SK-N-SH (cell line): ENCODE data around the gene LPP. TPM values are rescaled to one million over a fixed set of nuclear protein-coding genes. Genes with fewer than 3 reads are reported as not detected.
"Not testable (repeated sequence)": the region's sequence is repeated elsewhere in the genome, so short reads cannot be mapped to it uniquely, and the experiment has no call there.

Source experiments
- CTCF ChIA-PET: fragments of 300-600, 350-600 bp; formaldehyde crosslinking; extraction: SDS; loops from one replicate; lab custom pipeline; 2021; lab: Yijun Ruan, JAX
- POLR2A ChIA-PET: fragments of 350-600 bp; sonication (Branson Sonifier 250); formaldehyde crosslinking; extraction: SDS; loops from one replicate; lab custom pipeline; 2020; ENCODE audit warnings: antibody characterized with exemption, inconsistent platforms; lab: Yijun Ruan, JAX
- DNase-seq: peaks from one replicate; pipeline ENCODE4 v3.0.0; 2012
- H2AFZ ChIP-seq: fragments of 200-600 bp; sonication (generic); 2 replicates; pipeline ENCODE4 v1.8.1; 2016; ENCODE audit warnings: antibody characterized with exemption, mild to moderate bottlenecking, low read depth
- H3F3A ChIP-seq: fragments of 200-600 bp; sonication (generic); replicated peaks from 2 replicates; pipeline ENCODE3; 2016; ENCODE audit warnings: antibody characterized with exemption, mild to moderate bottlenecking; ENCODE audit not compliant: insufficient read depth
- H3K27ac ChIP-seq, 2 experiments: fragments of 200-500 bp in 1 of 2; fragments of 200-600 bp in 1 of 2; sonication (Bioruptor generic) in 1 of 2; sonication (generic), shearing (Covaris generic) in 1 of 2; 2 replicates each; pipeline versions ENCODE4 v1.5.1 to v1.6.1; 2014 to 2016; ENCODE audit warnings: low read depth in 2 of 2, inconsistent platforms in 1 of 2, low read length in 1 of 2, mild to moderate bottlenecking in 1 of 2, mixed read lengths in 1 of 2
- H3K27me3 ChIP-seq: fragments of 200-600 bp; sonication (generic), shearing (Covaris generic); 2 replicates; pipeline ENCODE4 v1.6.1; 2016; ENCODE audit warnings: mixed run types; ENCODE audit not compliant: insufficient read depth
- H3K36me3 ChIP-seq, 2 experiments: fragments of 200-500 bp in 1 of 2; fragments of 200-600 bp in 1 of 2; sonication (Bioruptor generic) in 1 of 2; sonication (generic) in 1 of 2; replicated peaks in 1 of 2; 2 replicates each; pipeline versions ENCODE3 to v1.5.1; 2014 to 2016; ENCODE audit warnings: low read length in 1 of 2, mild to moderate bottlenecking in 1 of 2; ENCODE audit not compliant: insufficient read depth in 2 of 2, control insufficient read depth in 1 of 2
- H3K4me1 ChIP-seq, 2 experiments: fragments of 200-500 bp in 1 of 2; fragments of 200-600 bp in 1 of 2; sonication (Bioruptor generic) in 1 of 2; sonication (generic), shearing (Covaris generic) in 1 of 2; 2 replicates each; pipeline versions ENCODE4 v1.5.1 to v1.6.1; 2014 to 2016; ENCODE audit warnings: low read depth in 1 of 2, low read length in 1 of 2, mixed run types in 1 of 2; ENCODE audit not compliant: insufficient read depth in 2 of 2, control insufficient read depth in 1 of 2
- H3K4me2 ChIP-seq: fragments of 200-600 bp; sonication (generic), shearing (Covaris generic); 2 replicates; pipeline ENCODE4 v1.6.1; 2017; ENCODE audit warnings: mixed run types
- H3K4me3 ChIP-seq, 2 experiments: fragments of 200-500 bp in 1 of 2; fragments of 200-600 bp in 1 of 2; sonication (Bioruptor generic) in 1 of 2; sonication (generic), shearing (Covaris generic) in 1 of 2; 2 replicates each; pipeline versions ENCODE4 v1.5.1 to v1.8.1; 2014 to 2016; ENCODE audit warnings: low read depth in 2 of 2, inconsistent platforms in 1 of 2, low read length in 1 of 2, mild to moderate bottlenecking in 1 of 2, mixed read lengths in 1 of 2, moderate library complexity in 1 of 2
- H3K79me2 ChIP-seq: fragments of 200-600 bp; sonication (generic); 2 replicates; pipeline ENCODE4 v1.8.1; 2017; ENCODE audit warnings: mild to moderate bottlenecking; ENCODE audit not compliant: insufficient read depth
- H3K9ac ChIP-seq: fragments of 200-600 bp; sonication (generic); 2 replicates; pipeline ENCODE4 v1.6.1; 2017; ENCODE audit warnings: mixed run types
- H3K9me2 ChIP-seq: fragments of 200-600 bp; sonication (generic); 2 replicates; pipeline ENCODE4 v1.6.1; 2017; ENCODE audit warnings: mixed run types
- H3K9me3 ChIP-seq: fragments of 200-600 bp; sonication (generic); 2 replicates; pipeline ENCODE4 v1.6.1; 2017; ENCODE audit warnings: mixed run types, mild to moderate bottlenecking, moderate library complexity
- H4K20me1 ChIP-seq: fragments of 200-600 bp; sonication (generic); 2 replicates; pipeline ENCODE4 v1.6.1; 2017; ENCODE audit warnings: mild to moderate bottlenecking, mixed run types; ENCODE audit not compliant: insufficient read depth
- ELF1 ChIP-seq: IDR thresholded peaks from 2 replicates; pipeline ENCODE4 v1.4.0; 2012
- EP300 ChIP-seq, 2 experiments: IDR thresholded peaks; 2 replicates each; pipeline versions ENCODE4 v1.4.0 to v1.6.1; 2012; ENCODE audit warnings: borderline replicate concordance in 1 of 2, low read depth in 1 of 2, low read length in 1 of 2
- EZH2phosphoT487 ChIP-seq: fragments of 200-600 bp; sonication (generic); IDR thresholded peaks from 2 replicates; pipeline ENCODE4 v1.6.1; 2017; ENCODE audit warnings: low read depth, mixed run types, mild to moderate bottlenecking, antibody characterized with exemption, moderate library complexity, borderline replicate concordance
- FOSL2 ChIP-seq: IDR thresholded peaks from 2 replicates; pipeline ENCODE4 v1.4.0; 2012; ENCODE audit warnings: low read depth, mild to moderate bottlenecking, moderate library complexity, borderline replicate concordance
- FOXJ3 ChIP-seq: sonication (generic); formaldehyde crosslinking; IDR thresholded peaks from 2 replicates; pipeline ENCODE4 v1.5.1; 2020; ENCODE audit warnings: mild to moderate bottlenecking, missing genetic modification reagents
- GATA2 ChIP-seq: sonication (generic); formaldehyde crosslinking; IDR thresholded peaks from 2 replicates; pipeline ENCODE4 v1.5.0; 2020; ENCODE audit warnings: mild to moderate bottlenecking, missing genetic modification reagents
- IRF3 ChIP-seq: fragments of 150-350 bp; IDR thresholded peaks from 2 replicates; pipeline ENCODE4 v1.6.1; 2016; ENCODE audit warnings: mild to moderate bottlenecking, low read depth, low read length
- MEF2A ChIP-seq: IDR thresholded peaks from 2 replicates; pipeline ENCODE4 v1.4.0; 2012; ENCODE audit warnings: low read depth, borderline replicate concordance
- NFIC ChIP-seq: IDR thresholded peaks from 2 replicates; pipeline ENCODE4 v1.4.0; 2012; ENCODE audit warnings: borderline replicate concordance
- SMC3 ChIP-seq: IDR thresholded peaks from 2 replicates; pipeline ENCODE4 v1.6.1; 2012; ENCODE audit warnings: low read depth, low read length, improper control_type of control experiment
- USF2 ChIP-seq: fragments of 150-350 bp; IDR thresholded peaks from 2 replicates; pipeline ENCODE4 v1.6.1; 2017; ENCODE audit warnings: antibody characterized with exemption, low read length, low read depth, borderline replicate concordance
- WGBS: methylation state at CpG from one replicate; pipeline ENCODE4 v1.1.6; 2017; ENCODE audit warnings: low lambda C conversion rate; 5-methylcytosine and 5-hydroxymethylcytosine counted together
- polyA plus RNA-seq, 3 experiments: library from polyadenylated mRNA; depleted of rRNA; stranded (reverse); fragments of >200 nt; gene quantifications; 2 replicates each; pipeline ENCODE4 v1.2.3, GENCODE V29; 2012
- TF ChIP-seq, protein P1 (sequence below): IDR thresholded peaks from 2 replicates; pipeline ENCODE4 v1.4.0; 2012; ENCODE audit warnings: low read depth

The LPP gene
- polyA plus RNA-seq, 1 of the 3 experiments (the other 2 are of a cell fraction) = 6.6 TPM

DNA sequence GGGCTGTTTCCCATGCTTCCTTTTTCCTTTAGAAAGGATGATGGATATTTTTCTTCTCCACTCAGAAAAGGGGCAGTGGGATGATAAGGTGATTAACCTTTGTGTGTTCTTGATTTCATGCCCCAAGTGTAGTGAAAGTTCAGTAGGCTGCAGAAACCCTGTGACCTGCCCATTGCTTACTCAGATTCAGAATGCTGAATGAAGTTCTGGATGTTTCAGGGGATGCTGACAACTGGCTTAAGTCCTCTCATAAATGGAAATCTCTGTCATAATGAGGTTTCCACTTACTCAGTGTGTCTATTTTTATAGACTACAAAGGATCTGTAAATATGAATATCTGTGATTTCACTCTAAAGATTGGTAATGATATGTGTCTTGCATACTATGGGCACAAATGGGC, 546.5 kb downstream of the LPP start:
- no peak for TF ChIP-seq SMC3

DNA sequence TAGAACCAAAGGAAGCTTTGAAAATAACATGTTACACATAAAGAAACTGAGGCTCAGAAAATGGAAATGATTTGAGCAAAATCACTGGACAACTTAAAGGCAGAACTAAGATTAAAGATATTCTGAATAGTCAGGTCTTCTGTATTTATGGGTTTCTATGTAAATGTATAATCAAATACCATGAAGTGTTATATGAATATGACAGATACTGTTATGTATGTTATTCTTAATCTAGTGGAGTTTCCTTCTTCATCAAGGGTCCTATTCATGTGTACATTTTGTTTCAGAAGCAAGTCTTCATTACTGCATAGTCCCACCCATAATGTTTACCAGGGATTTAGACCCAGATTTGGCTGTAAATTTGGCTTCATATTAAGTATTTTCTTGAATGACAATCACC, 547.0 kb downstream of the LPP start:
- POLR2A ChIA-PET = no interaction called here
- Histone ChIP-seq H3K4me1 (no peaks in the 10 kb centered on the region), H3K9me3 (no peaks in the 10 kb centered on the region), H3K4me2 (no peak overlapping the region), H3K9me2 (no peaks in the 10 kb centered on the region), H3F3A (no peaks in the 10 kb centered on the region)
- DNase-seq = no peak
- TF ChIP-seq, protein P1, sequence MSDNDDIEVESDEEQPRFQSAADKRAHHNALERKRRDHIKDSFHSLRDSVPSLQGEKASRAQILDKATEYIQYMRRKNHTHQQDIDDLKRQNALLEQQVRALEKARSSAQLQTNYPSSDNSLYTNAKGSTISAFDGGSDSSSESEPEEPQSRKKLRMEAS = no peak
- no peak for TF ChIP-seq SMC3
- no peak for TF ChIP-seq GATA2 (CRISPR knock-in tag)
- TF ChIP-seq MEF2A = no peak
- no peak for TF ChIP-seq FOXJ3 (CRISPR knock-in tag)
- TF ChIP-seq FOSL2 = no peak
- TF ChIP-seq EZH2phosphoT487 = no peak
- TF ChIP-seq, all 33 proteins: peak for 0
- no peak overlapping the region for H3K4me3 ChIP-seq
- CTCF ChIA-PET = no interaction called here
- H2AFZ ChIP-seq = no peak overlapping the region
- no peak overlapping the region for H3K27ac ChIP-seq
- H3K79me2 ChIP-seq = peaks cover 28% of the 10 kb centered on the region
- H3K9ac ChIP-seq = no peak overlapping the region
- H3K36me3 ChIP-seq = no peaks in the 10 kb centered on the region
- H4K20me1 ChIP-seq = no peaks in the 10 kb centered on the region
- no peaks in the 10 kb centered on the region for H3K27me3 ChIP-seq

More for the DNA sequence above, 546.5 kb downstream of the LPP start:
- ChIA-PET CTCF (no interaction called here), POLR2A (no interaction called here)
- Histone ChIP-seq H3K9ac (no peak overlapping the region), H3K27me3 (no peaks in the 10 kb centered on the region), H3K27ac (no peak overlapping the region), H3K4me2 (no peak overlapping the region), H3K4me3 (no peak overlapping the region), H3K36me3 (no peaks in the 10 kb centered on the region), H3K9me2 (no peaks in the 10 kb centered on the region), H2AFZ (no peak overlapping the region), H3F3A (no peaks in the 10 kb centered on the region), H3K79me2 (peaks cover 28% of the 10 kb centered on the region), H3K9me3 (no peaks in the 10 kb centered on the region), H3K4me1 (no peaks in the 10 kb centered on the region), H4K20me1 (no peaks in the 10 kb centered on the region)
- no peak for DNase-seq

- Histone ChIP-seq H3K27me3 (no peaks in the 10 kb centered on the region), H2AFZ (no peak overlapping the region), H3K4me3 (no peak overlapping the region), H3F3A (peaks cover 3% of the 10 kb centered on the region), H3K9me3 (no peaks in the 10 kb centered on the region), H3K4me1 (no peaks in the 10 kb centered on the region; a peak in 1 of 4 replicates), H3K9ac (no peak overlapping the region), H3K36me3 (no peaks in the 10 kb centered on the region), H3K4me2 (no peak overlapping the region), H4K20me1 (no peaks in the 10 kb centered on the region), H3K9me2 (no peaks in the 10 kb centered on the region), H3K27ac (no peak overlapping the region), H3K79me2 (peaks cover 22% of the 10 kb centered on the region)
- TF ChIP-seq EP300 (IDR thresholded peaks at IDR 0.05; ENCODE audit: borderline replicate concordance in 1 of 2, low read depth in 1 of 2, low read length in 1 of 2) (no peak), IRF3 (no peak), USF2 (no peak), NFIC (no peak), ELF1 (no peak)
- ChIA-PET CTCF (no interaction called here), POLR2A (no interaction called here)
- 63% methylated on average over 4 of the region's 4 CpGs for WGBS
- DNase-seq = no peak
These were observed 547.6 kb downstream of the LPP start for GRCh38 chr3:188701485-188701969.

DNA sequence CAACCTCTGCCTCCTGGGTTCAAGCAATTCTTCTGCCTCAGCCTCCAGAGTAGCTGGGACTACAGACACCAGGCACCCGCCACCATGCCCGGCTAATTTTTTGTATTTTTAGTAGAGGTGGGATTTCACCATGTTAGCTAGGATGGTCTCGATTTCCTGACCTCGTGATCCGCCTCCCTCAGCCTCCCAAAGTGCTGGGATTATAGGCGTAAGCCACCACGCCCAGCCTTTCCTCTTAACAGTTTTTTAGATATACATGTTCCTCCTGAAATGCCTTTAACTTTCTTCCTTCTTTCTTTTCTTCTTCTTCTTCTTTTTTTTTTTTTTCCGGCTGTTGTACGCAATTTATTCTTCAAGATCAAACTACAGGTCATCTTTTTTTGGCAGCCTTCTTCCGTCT, 548.1 kb downstream of the LPP start:
- H3K4me2 ChIP-seq, H3F3A ChIP-seq, H3K36me3 ChIP-seq, H3K4me1 ChIP-seq, H3K9me2 ChIP-seq, H3K27ac ChIP-seq, H3K27me3 ChIP-seq, H4K20me1 ChIP-seq, CTCF ChIA-PET, H3K4me3 ChIP-seq, POLR2A ChIA-PET, H3K9ac ChIP-seq, DNase-seq, H2AFZ ChIP-seq, H3K9me3 ChIP-seq: not testable (repeated sequence)
- H3K79me2 ChIP-seq = peaks cover 21% of the 10 kb centered on the region
- 89% methylated on average over 10 of the region's 10 CpGs for WGBS
